PC-3 (cell line): Measurements from ENCODE around the gene ECPAS.

Experiments used
- EZH2 ChIP-seq: fragments of 300-600 bp; sonication (generic); IDR thresholded peaks from one replicate; pipeline ENCODE4 v1.6.1; 2017; ENCODE audit warnings: antibody characterized with exemption, mild to moderate bottlenecking, low read length; ENCODE audit not compliant: unreplicated experiment
- TF ChIP-seq, protein P1 (sequence below): fragments of 300-600 bp; sonication (generic); conservative IDR thresholded peaks from 2 replicates; pipeline ENCODE4 v1.5.1; 2017; ENCODE audit warnings: antibody characterized with exemption, low read depth, mild to moderate bottlenecking, low read length

DNA sequence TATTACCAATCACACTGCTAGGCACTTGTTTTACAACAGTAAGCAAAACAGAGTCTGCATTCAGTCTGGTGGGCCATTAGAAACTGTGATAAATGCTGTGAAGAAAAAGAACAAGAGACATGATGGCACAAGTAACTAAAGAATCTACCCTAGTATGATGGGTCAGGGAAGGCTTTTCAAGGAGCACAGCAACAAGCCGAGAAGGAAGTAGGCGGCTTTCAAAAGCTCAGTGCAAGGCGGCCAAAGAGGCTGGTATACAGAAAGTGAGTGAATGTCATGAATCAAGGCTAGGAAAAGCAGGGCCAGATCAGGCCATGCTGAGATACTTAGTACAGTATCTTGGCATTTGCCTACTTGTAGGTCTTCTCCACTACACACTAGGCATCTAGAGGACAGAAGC lies 76.4 kb downstream of the ECPAS start:
- TF ChIP-seq, protein P1, sequence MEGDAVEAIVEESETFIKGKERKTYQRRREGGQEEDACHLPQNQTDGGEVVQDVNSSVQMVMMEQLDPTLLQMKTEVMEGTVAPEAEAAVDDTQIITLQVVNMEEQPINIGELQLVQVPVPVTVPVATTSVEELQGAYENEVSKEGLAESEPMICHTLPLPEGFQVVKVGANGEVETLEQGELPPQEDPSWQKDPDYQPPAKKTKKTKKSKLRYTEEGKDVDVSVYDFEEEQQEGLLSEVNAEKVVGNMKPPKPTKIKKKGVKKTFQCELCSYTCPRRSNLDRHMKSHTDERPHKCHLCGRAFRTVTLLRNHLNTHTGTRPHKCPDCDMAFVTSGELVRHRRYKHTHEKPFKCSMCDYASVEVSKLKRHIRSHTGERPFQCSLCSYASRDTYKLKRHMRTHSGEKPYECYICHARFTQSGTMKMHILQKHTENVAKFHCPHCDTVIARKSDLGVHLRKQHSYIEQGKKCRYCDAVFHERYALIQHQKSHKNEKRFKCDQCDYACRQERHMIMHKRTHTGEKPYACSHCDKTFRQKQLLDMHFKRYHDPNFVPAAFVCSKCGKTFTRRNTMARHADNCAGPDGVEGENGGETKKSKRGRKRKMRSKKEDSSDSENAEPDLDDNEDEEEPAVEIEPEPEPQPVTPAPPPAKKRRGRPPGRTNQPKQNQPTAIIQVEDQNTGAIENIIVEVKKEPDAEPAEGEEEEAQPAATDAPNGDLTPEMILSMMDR: no peak
- no peak for TF ChIP-seq EZH2
